Measurements from ENCODE around the gene FSIP1. TPM values are rescaled to one million over a fixed set of nuclear protein-coding genes. Genes with fewer than 3 reads are reported as not detected.
A peak's percentile ranks its signal among the peaks of the same experiment; 100 is the strongest.

The FSIP1 gene
- total RNA-seq, 4 donors from 2014 or later, result 0.94 to 3.2 (median 2.0) TPM

GRCh38 chr15:39645138-39645975, 137.3 kb downstream of the FSIP1 start:
- H3K27ac ChIP-seq, result no peak overlapping the region
- no peaks in the 10 kb centered on the region for H3K27me3 ChIP-seq
- WGBS, 2 donors (ENCODE audit: low coverage in 1 of 2), result 66 to 92% methylated on average over 2 of the region's 20 CpGs
- no peak for TF ChIP-seq POLR2A (IDR thresholded peaks at IDR 0.05)
- no peak for TF ChIP-seq POLR2AphosphoS5 (IDR thresholded peaks at IDR 0.05)
- TF ChIP-seq EP300 (IDR thresholded peaks at IDR 0.05), result no peak
- TF ChIP-seq, protein P1, sequence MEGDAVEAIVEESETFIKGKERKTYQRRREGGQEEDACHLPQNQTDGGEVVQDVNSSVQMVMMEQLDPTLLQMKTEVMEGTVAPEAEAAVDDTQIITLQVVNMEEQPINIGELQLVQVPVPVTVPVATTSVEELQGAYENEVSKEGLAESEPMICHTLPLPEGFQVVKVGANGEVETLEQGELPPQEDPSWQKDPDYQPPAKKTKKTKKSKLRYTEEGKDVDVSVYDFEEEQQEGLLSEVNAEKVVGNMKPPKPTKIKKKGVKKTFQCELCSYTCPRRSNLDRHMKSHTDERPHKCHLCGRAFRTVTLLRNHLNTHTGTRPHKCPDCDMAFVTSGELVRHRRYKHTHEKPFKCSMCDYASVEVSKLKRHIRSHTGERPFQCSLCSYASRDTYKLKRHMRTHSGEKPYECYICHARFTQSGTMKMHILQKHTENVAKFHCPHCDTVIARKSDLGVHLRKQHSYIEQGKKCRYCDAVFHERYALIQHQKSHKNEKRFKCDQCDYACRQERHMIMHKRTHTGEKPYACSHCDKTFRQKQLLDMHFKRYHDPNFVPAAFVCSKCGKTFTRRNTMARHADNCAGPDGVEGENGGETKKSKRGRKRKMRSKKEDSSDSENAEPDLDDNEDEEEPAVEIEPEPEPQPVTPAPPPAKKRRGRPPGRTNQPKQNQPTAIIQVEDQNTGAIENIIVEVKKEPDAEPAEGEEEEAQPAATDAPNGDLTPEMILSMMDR (IDR thresholded peaks at IDR 0.05), result no peak
- no peaks in the 10 kb centered on the region for H3K36me3 ChIP-seq
- H3K4me1 ChIP-seq, result peaks cover 12 to 62% (median 16%) of the 10 kb centered on the region in 3 donors
- ATAC-seq, result no peak
- no peaks in the 10 kb centered on the region for H3K9me3 ChIP-seq
- no peak overlapping the region for H3K4me3 ChIP-seq

DNA sequence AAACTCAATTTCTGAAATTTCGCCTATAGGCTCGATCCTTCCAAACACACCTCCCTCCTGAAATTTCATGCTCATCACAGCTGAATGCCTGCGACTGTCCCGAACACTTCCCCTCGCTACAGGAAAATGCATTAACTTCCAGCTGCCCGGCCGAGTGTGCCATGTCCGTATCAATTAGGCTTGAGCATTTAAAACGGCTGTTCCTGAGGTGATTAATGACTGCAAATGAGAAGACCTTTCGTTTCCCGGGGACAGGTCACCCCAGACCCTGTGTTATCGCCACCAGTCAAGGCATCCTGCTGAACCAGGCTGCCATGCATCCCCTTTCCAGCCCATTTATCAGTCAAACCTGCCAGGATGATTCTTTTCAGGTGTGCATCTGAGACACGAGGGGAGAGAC, 138.5 kb downstream of the FSIP1 start:
- H3K9me3 ChIP-seq, result no peaks in the 10 kb centered on the region
- no peak for ATAC-seq
- no peaks in the 10 kb centered on the region for H3K27me3 ChIP-seq
- H3K36me3 ChIP-seq, result no peaks in the 10 kb centered on the region
- no peak overlapping the region for H3K27ac ChIP-seq
- TF ChIP-seq POLR2AphosphoS5 (IDR thresholded peaks at IDR 0.05), result no peak
- TF ChIP-seq EP300 (IDR thresholded peaks at IDR 0.05), result no peak
- TF ChIP-seq, protein P1 (IDR thresholded peaks at IDR 0.05), result no peak
- TF ChIP-seq POLR2A (IDR thresholded peaks at IDR 0.05), result no peak
- WGBS, 2 donors (ENCODE audit: low coverage in 1 of 2), result 84 to 90% methylated on average over 7 to 10 of the region's 13 CpGs
- H3K4me1 ChIP-seq, result peaks cover 7 to 51% (median 12%) of the 10 kb centered on the region in 3 donors
- no peak overlapping the region for H3K4me3 ChIP-seq

- Histone ChIP-seq H3K4me1 (peaks cover 7 to 48% (median 12%) of the 10 kb centered on the region in 3 donors), H3K27me3 (no peaks in the 10 kb centered on the region), H3K9me3 (no peaks in the 10 kb centered on the region), H3K36me3 (no peaks in the 10 kb centered on the region), H3K27ac (no peak overlapping the region), H3K4me3 (no peak overlapping the region)
- TF ChIP-seq EP300 (IDR thresholded peaks at IDR 0.05) (no peak), POLR2AphosphoS5 (IDR thresholded peaks at IDR 0.05) (no peak), POLR2A (IDR thresholded peaks at IDR 0.05) (no peak)
- TF ChIP-seq, protein P1 (IDR thresholded peaks at IDR 0.05), result no peak
- WGBS, 2 donors (ENCODE audit: low coverage in 1 of 2), result 50 to 76% methylated on average over 1 of the region's 1 CpG
- no peak for ATAC-seq
Observed at GRCh38 chr15:39643727-39644126, 138.9 kb downstream of the FSIP1 start.

- WGBS, 2 donors (ENCODE audit: low coverage in 1 of 2), result 15 to 22% methylated on average over 4 to 5 of the region's 5 CpGs
- Histone ChIP-seq H3K9me3 (no peaks in the 10 kb centered on the region), H3K4me1 (peaks cover 7 to 48% (median 12%) of the 10 kb centered on the region in 3 donors), H3K27me3 (no peaks in the 10 kb centered on the region), H3K4me3 (no peak overlapping the region), H3K27ac (peak overlapping the region in 2 of 4 donors; percentile 8 to 17), H3K36me3 (no peaks in the 10 kb centered on the region)
- TF ChIP-seq, protein P1 (IDR thresholded peaks at IDR 0.05), result no peak
- TF ChIP-seq EP300 (IDR thresholded peaks at IDR 0.05) (no peak), POLR2AphosphoS5 (IDR thresholded peaks at IDR 0.05) (no peak), POLR2A (IDR thresholded peaks at IDR 0.05) (no peak)
- peak; percentile 39 for ATAC-seq
Observed at GRCh38 chr15:39642011-39642640, 140.5 kb downstream of the FSIP1 start.

Data from gastroesophageal sphincter (tissue), 4 donors.